Fibroblast of lung (primary cell): ENCODE results near the gene KMT2E. TPM values are rescaled to one million over a fixed set of nuclear protein-coding genes. Genes with fewer than 3 reads are reported as not detected.
A peak's percentile ranks its signal among the peaks of the same experiment; 100 is the strongest.
"Not testable (repeated sequence)": the region's sequence is repeated elsewhere in the genome, so short reads cannot be mapped to it uniquely, and the experiment has no call there.

Experiments
- DNase-seq, 2 donors: peaks; one replicate each; pipeline versions ENCODE4 v3.0.0 to v3.0.0-alpha.2; 2010; ENCODE audit warnings: low read depth in 2 of 2
- H2AFZ ChIP-seq: 2 replicates; pipeline ENCODE4 v1.5.1; 2012; ENCODE audit warnings: low read length, control low read depth, inconsistent platforms
- H3K27ac ChIP-seq: 2 replicates; pipeline ENCODE4 v1.5.1; 2011; ENCODE audit warnings: low read length, control low read depth; ENCODE audit not compliant: insufficient read depth
- H3K27me3 ChIP-seq: 2 replicates; pipeline ENCODE4 v1.5.1; 2011; ENCODE audit warnings: mild to moderate bottlenecking, low read length; ENCODE audit not compliant: control insufficient read depth, insufficient read depth
- H3K36me3 ChIP-seq: 2 replicates; pipeline ENCODE4 v1.5.1; 2011; ENCODE audit warnings: low read length; ENCODE audit not compliant: control insufficient read depth, insufficient read depth
- H3K4me1 ChIP-seq: 2 replicates; pipeline ENCODE4 v1.5.1; 2011; ENCODE audit warnings: low read length; ENCODE audit not compliant: control insufficient read depth, insufficient read depth; ENCODE audit errors: extremely low read depth
- H3K4me2 ChIP-seq: 2 replicates; pipeline ENCODE4 v1.5.1; 2011; ENCODE audit warnings: low read length, control low read depth; ENCODE audit not compliant: insufficient read depth; ENCODE audit errors: extremely low read depth
- H3K4me3 ChIP-seq, 4 experiments: fragments of 200-600 bp in 1 of 4; sonication (generic) in 1 of 4; replicated peaks in 1 of 4; 2 replicates each; pipeline ENCODE4 v1.5.1; 2011 to 2016; ENCODE audit warnings: low read length in 4 of 4, low read depth in 3 of 4, mild to moderate bottlenecking in 3 of 4, control low read depth in 2 of 4, inconsistent platforms in 1 of 4, mixed read lengths in 1 of 4; ENCODE audit not compliant: insufficient read depth in 1 of 4; ENCODE audit errors: control extremely low read depth in 1 of 4
- H3K79me2 ChIP-seq: 2 replicates; pipeline ENCODE4 v1.5.1; 2012; ENCODE audit warnings: mild to moderate bottlenecking, low read length, inconsistent platforms; ENCODE audit not compliant: control insufficient read depth, insufficient read depth
- H3K9ac ChIP-seq: 2 replicates; pipeline ENCODE4 v1.5.1; 2011; ENCODE audit warnings: mild to moderate bottlenecking, low read length, control low read depth; ENCODE audit not compliant: insufficient read depth
- H3K9me3 ChIP-seq: 2 replicates; pipeline ENCODE4 v1.5.1; 2012; ENCODE audit warnings: low read depth, low read length; ENCODE audit not compliant: control insufficient read depth, insufficient read depth
- H4K20me1 ChIP-seq: 2 replicates; pipeline ENCODE4 v1.5.1; 2011; ENCODE audit warnings: low read length; ENCODE audit not compliant: control insufficient read depth, insufficient read depth; ENCODE audit errors: extremely low read depth
- EZH2 ChIP-seq: IDR thresholded peaks from 2 replicates; pipeline ENCODE4 v1.5.1; 2012; ENCODE audit warnings: low read length, control low read depth, mild to moderate bottlenecking; ENCODE audit errors: missing control alignments
- polyA plus RNA-seq, 2 donors: library from polyadenylated mRNA; depleted of rRNA in 1 of 2; stranded (reverse) in 1 of 2; unstranded in 1 of 2; fragments of >200 nt; gene quantifications; 2 replicates each; pipeline ENCODE4 v1.2.1, GENCODE V29; 2011 to 2012; ENCODE audit warnings: missing spikeins in 1 of 2
- total RNA-seq: library from RNA; depleted of rRNA; stranded (reverse); fragments of >200 nt; gene quantifications from 2 replicates; pipeline ENCODE4 v1.2.1, GENCODE V29; 2014
- TF ChIP-seq, protein P1 (sequence below), 2 donors: IDR thresholded peaks in 1 of 2; conservative IDR thresholded peaks in 1 of 2; 1 replicate in 1 of 2; 2 replicates in 1 of 2; pipeline ENCODE4 v1.5.1; 2011 to 2012; ENCODE audit warnings: low read length in 2 of 2, control low read depth in 1 of 2, inconsistent platforms in 1 of 2, low read depth in 1 of 2, mild to moderate bottlenecking in 1 of 2

Gene KMT2E
- total and polyA plus RNA-seq, 2 donors (not counting 1 experiment from before 2014, with no cell fraction given) = 7.5 to 95.0 TPM

DNA sequence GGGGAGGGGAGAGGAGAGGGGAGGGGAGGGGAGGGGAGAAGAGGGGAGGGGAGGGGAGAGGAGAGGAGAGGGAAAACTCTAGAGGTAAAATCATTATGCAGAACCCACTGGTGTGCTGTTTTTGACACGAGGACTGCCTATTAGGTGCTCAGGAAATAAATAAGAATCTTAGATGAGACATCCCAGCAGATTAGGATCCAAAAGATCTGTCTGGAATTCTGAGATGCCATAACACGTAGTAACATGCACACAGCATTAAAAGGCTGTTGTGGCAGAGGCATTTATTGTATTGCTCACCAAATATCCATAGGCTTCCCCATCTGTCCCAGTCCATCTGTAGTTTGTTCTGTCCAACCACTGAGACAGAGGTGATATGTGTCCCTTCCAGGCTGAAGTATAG, 40.8 kb upstream of the KMT2E start:
- no peak for TF ChIP-seq EZH2
- TF ChIP-seq, protein P1, sequence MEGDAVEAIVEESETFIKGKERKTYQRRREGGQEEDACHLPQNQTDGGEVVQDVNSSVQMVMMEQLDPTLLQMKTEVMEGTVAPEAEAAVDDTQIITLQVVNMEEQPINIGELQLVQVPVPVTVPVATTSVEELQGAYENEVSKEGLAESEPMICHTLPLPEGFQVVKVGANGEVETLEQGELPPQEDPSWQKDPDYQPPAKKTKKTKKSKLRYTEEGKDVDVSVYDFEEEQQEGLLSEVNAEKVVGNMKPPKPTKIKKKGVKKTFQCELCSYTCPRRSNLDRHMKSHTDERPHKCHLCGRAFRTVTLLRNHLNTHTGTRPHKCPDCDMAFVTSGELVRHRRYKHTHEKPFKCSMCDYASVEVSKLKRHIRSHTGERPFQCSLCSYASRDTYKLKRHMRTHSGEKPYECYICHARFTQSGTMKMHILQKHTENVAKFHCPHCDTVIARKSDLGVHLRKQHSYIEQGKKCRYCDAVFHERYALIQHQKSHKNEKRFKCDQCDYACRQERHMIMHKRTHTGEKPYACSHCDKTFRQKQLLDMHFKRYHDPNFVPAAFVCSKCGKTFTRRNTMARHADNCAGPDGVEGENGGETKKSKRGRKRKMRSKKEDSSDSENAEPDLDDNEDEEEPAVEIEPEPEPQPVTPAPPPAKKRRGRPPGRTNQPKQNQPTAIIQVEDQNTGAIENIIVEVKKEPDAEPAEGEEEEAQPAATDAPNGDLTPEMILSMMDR (conservative IDR thresholded peaks at IDR 0.05 in 1 of 2, IDR thresholded peaks at IDR 0.05 in 1 of 2; ENCODE audit: low read depth in 1 of 2, low read length in 2 of 2) = no peak
- no peaks in the 10 kb centered on the region for H3K27me3 ChIP-seq
- H3K4me1 ChIP-seq = peaks cover 25% of the 10 kb centered on the region
- H4K20me1 ChIP-seq = no peaks in the 10 kb centered on the region
- no peaks in the 10 kb centered on the region for H3K9me3 ChIP-seq
- H2AFZ ChIP-seq = no peak overlapping the region
- H3K4me2 ChIP-seq = no peak overlapping the region
- H3K27ac ChIP-seq = peak overlapping the region; percentile 83
- peak in 1 of 2 donors; percentile 46 for DNase-seq
- H3K9ac ChIP-seq = no peak overlapping the region
- peaks cover 5% of the 10 kb centered on the region for H3K79me2 ChIP-seq
- H3K4me3 ChIP-seq = no peak overlapping the region
- no peaks in the 10 kb centered on the region for H3K36me3 ChIP-seq

DNA sequence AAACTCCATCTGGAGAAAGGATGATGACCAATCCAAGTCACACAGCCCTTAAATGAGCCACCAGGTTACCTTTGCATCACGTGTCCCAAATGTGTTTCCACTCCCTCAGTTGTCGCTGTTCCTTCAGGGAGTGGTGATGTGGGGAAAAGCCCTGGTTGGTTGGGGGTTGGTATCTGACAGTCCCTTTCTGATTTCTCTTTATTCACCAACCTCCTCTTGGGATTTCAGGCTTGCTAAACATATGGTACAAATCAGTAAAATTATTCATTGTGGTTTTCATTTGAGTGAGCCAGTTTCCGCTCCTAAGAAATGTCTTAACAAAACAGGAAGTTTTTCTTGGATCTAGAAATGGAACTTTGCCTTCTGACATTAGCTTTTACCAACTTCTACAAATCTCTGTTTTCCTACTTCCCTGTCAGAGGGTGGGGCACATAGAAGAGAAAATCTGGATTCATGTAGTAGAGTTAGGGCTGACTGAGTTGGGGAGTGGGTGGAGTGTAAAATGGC, 40.0 kb upstream of the KMT2E start:
- no peak overlapping the region for H3K9ac ChIP-seq

DNA sequence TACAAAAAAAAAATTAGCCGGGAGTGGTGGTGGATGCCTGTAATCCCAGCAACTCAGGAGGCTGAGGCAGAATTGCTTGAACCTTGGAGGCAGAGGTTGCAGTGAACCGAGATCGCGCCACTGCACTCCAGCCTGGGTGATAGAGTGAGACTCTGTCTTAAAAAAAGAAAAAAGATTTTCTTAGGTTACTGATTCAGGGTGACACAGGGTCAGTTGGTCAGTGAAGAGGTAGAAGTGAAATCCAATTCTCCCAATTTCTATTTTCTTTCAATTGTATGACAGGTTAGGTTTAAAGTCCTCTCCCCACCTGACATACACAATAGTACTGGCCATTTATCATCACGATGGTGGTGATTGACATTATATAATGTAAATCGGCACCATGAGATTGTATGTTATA, 38.5 kb upstream of the KMT2E start:
- H4K20me1 ChIP-seq, H2AFZ ChIP-seq, H3K36me3 ChIP-seq, H3K4me2 ChIP-seq, H3K27ac ChIP-seq, DNase-seq, H3K9ac ChIP-seq, H3K9me3 ChIP-seq, H3K4me3 ChIP-seq, H3K27me3 ChIP-seq: not testable (repeated sequence)
- Histone ChIP-seq H3K79me2 (peaks cover 16% of the 10 kb centered on the region), H3K4me1 (peaks cover 45% of the 10 kb centered on the region)

More for the DNA sequence above, 40.0 kb upstream of the KMT2E start:
- TF ChIP-seq, protein P1 (conservative IDR thresholded peaks at IDR 0.05 in 1 of 2, IDR thresholded peaks at IDR 0.05 in 1 of 2; ENCODE audit: low read depth in 1 of 2, low read length in 2 of 2) = no peak
- TF ChIP-seq EZH2 = no peak
- Histone ChIP-seq H3K27ac (peak overlapping the region; percentile 83), H3K79me2 (peaks cover 6% of the 10 kb centered on the region), H3K4me1 (peaks cover 33% of the 10 kb centered on the region), H3K27me3 (no peaks in the 10 kb centered on the region), H4K20me1 (no peaks in the 10 kb centered on the region), H3K4me2 (peak overlapping the region; percentile 21), H3K9me3 (no peaks in the 10 kb centered on the region), H3K36me3 (no peaks in the 10 kb centered on the region), H3K4me3 (no peak overlapping the region), H2AFZ (no peak overlapping the region)
- peak; percentile 89 to 94 for DNase-seq
